Measurements from ENCODE around the gene VSTM2B.

- TF ChIP-seq CTCF (conservative IDR thresholded peaks at IDR 0.05; ENCODE audit: low read length): no peak
- TF ChIP-seq EZH2phosphoT487 (IDR thresholded peaks at IDR 0.05; ENCODE audit: borderline replicate concordance, low read depth, low read length): no peak
These were observed 10.0 kb upstream of the VSTM2B start for GRCh38 chr19:29515706-29516357.

All from OCI-LY7 (cell line).